Stomach (tissue), 9 donors: ENCODE data around the gene DNAL4. TPM values are rescaled to one million over a fixed set of nuclear protein-coding genes. Genes with fewer than 3 reads are reported as not detected.
A peak's percentile ranks its signal among the peaks of the same experiment; 100 is the strongest.

ENCODE experiments used
- DNase-seq, 2 donors: peaks; one replicate each; pipeline versions ENCODE4 v3.0.0 to v3.0.0-alpha.2; 2013 to 2019
- H3K27ac ChIP-seq, 5 donors: fragments of 200-600 bp in 4 of 5; sonication (generic) in 4 of 5; one replicate each; pipeline ENCODE4 v1.5.1; 2013 to 2019; ENCODE audit warnings: mild to moderate bottlenecking in 1 of 5, moderate library complexity in 1 of 5
- H3K27me3 ChIP-seq, 3 donors: fragments of 200-600 bp; sonication (generic); one replicate each; pipeline ENCODE4 v1.5.1; 2017 to 2019; ENCODE audit warnings: mixed run types in 1 of 3
- H3K36me3 ChIP-seq, 4 donors: fragments of 200-600 bp; sonication (generic); 1 replicate in 3 of 4; 2 replicates in 1 of 4; pipeline ENCODE4 v1.5.1; 2016 to 2019
- H3K4me1 ChIP-seq, 4 donors: fragments of 200-600 bp; sonication (generic); one replicate each; pipeline ENCODE4 v1.5.1; 2016 to 2019
- H3K4me3 ChIP-seq, 4 donors: fragments of 200-600 bp; sonication (generic) in 3 of 4; one replicate each; pipeline ENCODE4 v1.5.1; 2016 to 2019; ENCODE audit warnings: mild to moderate bottlenecking in 1 of 4
- H3K9me3 ChIP-seq, 4 donors: fragments of 200-600 bp; sonication (generic); one replicate each; pipeline ENCODE4 v1.5.1; 2016 to 2019
- EP300 ChIP-seq: sonication (generic); formaldehyde crosslinking; IDR thresholded peaks from one replicate; pipeline ENCODE4 v1.6.1; 2017; ENCODE audit warnings: antibody characterized with exemption
- POLR2A ChIP-seq, 4 donors: fragments of 450-650 bp; IDR thresholded peaks; one replicate each; pipeline ENCODE4 v1.6.1; 2016; ENCODE audit warnings: antibody characterized with exemption in 4 of 4, control low read depth in 2 of 4, mild to moderate bottlenecking in 1 of 4, moderate library complexity in 1 of 4
- POLR2AphosphoS5 ChIP-seq, 3 donors: sonication (generic); formaldehyde crosslinking; IDR thresholded peaks; one replicate each; pipeline ENCODE4 v1.6.1; 2016; ENCODE audit warnings: antibody characterized with exemption in 3 of 3
- WGBS, 5 donors: extraction: QIAGEN DNeasy Blood & Tissue Kit in 3 of 5; methylation state at CpG; one replicate each; pipeline versions ENCODE4 v1.1.5 to v1.1.7; 2013 to 2018; 5-methylcytosine and 5-hydroxymethylcytosine counted together
- intact Hi-C: fragments of 100-400 bp; cut with DNase I; formaldehyde crosslinking; loops from one replicate; pipeline ENCODE4 v1.15.1; 2023; ENCODE audit warnings: low total_unique reads
- polyA plus RNA-seq, 3 donors: library from polyadenylated mRNA; stranded (reverse); fragments of 200-250 nt; gene quantifications; one replicate each; pipeline ENCODE4 v1.2.3, GENCODE V29; 2013
- total RNA-seq, 5 donors: library from RNA; depleted of rRNA; stranded (reverse); fragments of >200 nt; gene quantifications; one replicate each; pipeline versions ENCODE4 v1.1.0 to v1.2.3, GENCODE V29; 2014 to 2016
- TF ChIP-seq, protein P1 (sequence below), 7 experiments: fragments of 450-650 bp in 4 of 7; fragments of 200-600 bp in 3 of 7; sonication (generic) in 3 of 7; IDR thresholded peaks; one replicate each; pipeline ENCODE4 v1.5.1; 2016 to 2019; ENCODE audit warnings: antibody characterized with exemption in 7 of 7, control low read depth in 2 of 7, mild to moderate bottlenecking in 1 of 7
- donor health status: healthy with polysubstance abuse.
- donor health status: Bipolar disorder and iron deficiency.
- donor health status: healthy.

The DNAL4 gene
- total and polyA plus RNA-seq, 8 donors: 0.58 to 33.0 (median 15.9) TPM

DNA sequence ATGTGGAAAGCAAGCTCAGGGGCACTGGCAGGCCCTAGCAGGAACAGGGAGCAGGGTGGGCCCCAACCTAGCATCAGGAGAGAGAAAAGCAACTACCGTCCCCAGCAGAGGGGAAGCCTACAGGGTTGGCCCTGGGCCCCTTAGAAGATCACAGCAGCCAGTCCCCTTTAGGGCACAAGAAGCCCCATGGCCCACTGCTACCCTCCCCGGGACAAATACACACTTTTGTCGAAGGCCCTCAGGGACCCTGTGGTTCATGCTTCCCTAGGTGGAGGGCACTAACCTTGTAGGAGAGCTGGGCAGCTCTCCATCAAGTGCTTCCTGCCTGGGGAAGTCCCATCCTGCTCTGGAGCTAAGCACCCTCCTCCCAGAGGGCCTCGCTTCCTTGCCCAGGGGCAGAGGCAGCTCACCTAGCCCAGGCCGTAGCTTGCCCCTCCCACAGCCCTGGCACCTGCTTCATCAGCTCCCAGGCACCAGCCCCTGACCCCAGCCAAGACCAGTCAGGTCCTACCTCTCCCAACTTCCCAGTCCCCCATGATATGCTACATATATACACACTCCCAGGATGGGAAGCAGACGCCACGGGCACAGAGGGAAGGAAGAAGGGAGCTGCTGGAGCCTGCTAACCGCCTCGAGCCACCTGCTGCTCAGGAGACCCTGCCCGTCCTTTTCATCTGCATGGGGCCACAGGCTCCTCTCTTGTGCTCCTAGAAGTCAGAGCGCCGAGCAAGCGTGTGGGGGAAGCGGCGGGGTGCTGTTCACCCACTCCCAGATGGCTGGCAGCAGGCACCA is 58.3 kb downstream of the DNAL4 start:
- peaks cover 49 to 56% (median 51%) of the 10 kb centered on the region in 4 donors for H3K4me1 ChIP-seq
- peaks cover 67 to 95% (median 84%) of the 10 kb centered on the region in 4 donors for H3K36me3 ChIP-seq
- no peaks in the 10 kb centered on the region for H3K9me3 ChIP-seq
- peak in 1 of 2 donors; percentile 76 for DNase-seq
- H3K27me3 ChIP-seq: no peaks in the 10 kb centered on the region
- 65 to 90% (median 73%) methylated on average over 7 to 15 of the region's 15 CpGs for WGBS, 5 donors
- peak overlapping the region; percentile 1 to 83 (median 71) for H3K27ac ChIP-seq
- intact Hi-C loops: no loop called here
- no peak overlapping the region for H3K4me3 ChIP-seq
- TF ChIP-seq POLR2AphosphoS5 (IDR thresholded peaks at IDR 0.05): peak in 2 of 3 donors; percentile 12 to 17
- TF ChIP-seq EP300: no peak
- no peak for TF ChIP-seq POLR2A (IDR thresholded peaks at IDR 0.05)

DNA sequence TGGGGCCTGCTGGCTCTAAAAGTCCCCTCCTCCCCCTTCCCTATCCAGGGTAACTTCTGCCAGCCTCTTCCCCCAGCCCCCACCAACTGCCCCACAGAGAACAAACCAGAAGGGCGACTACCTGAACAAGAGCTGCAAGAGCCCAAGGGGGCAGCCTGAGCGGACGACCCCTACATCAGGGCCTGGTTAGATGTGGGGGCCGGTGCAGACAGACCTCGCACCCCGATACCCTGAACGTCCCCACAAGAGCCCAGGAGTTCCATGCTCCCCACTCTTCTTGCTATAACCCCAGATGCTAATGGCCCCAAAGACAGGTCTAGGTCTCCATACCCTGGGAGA is 58.8 kb downstream of the DNAL4 start:
- Histone ChIP-seq H3K4me3 (no peak overlapping the region), H3K27me3 (no peaks in the 10 kb centered on the region), H3K36me3 (peaks cover 67 to 95% (median 84%) of the 10 kb centered on the region in 4 donors), H3K9me3 (no peaks in the 10 kb centered on the region), H3K27ac (peak overlapping the region; percentile 1 to 83 (median 71)), H3K4me1 (peaks cover 49 to 56% (median 51%) of the 10 kb centered on the region in 4 donors)
- no peak for DNase-seq
- WGBS, 5 donors: 67 to 94% (median 91%) methylated on average over 1 to 7 of the region's 7 CpGs
- intact Hi-C loops: no loop called here
- TF ChIP-seq POLR2A (IDR thresholded peaks at IDR 0.05) (no peak), POLR2AphosphoS5 (IDR thresholded peaks at IDR 0.05) (no peak), EP300 (no peak)
- TF ChIP-seq, protein P1, sequence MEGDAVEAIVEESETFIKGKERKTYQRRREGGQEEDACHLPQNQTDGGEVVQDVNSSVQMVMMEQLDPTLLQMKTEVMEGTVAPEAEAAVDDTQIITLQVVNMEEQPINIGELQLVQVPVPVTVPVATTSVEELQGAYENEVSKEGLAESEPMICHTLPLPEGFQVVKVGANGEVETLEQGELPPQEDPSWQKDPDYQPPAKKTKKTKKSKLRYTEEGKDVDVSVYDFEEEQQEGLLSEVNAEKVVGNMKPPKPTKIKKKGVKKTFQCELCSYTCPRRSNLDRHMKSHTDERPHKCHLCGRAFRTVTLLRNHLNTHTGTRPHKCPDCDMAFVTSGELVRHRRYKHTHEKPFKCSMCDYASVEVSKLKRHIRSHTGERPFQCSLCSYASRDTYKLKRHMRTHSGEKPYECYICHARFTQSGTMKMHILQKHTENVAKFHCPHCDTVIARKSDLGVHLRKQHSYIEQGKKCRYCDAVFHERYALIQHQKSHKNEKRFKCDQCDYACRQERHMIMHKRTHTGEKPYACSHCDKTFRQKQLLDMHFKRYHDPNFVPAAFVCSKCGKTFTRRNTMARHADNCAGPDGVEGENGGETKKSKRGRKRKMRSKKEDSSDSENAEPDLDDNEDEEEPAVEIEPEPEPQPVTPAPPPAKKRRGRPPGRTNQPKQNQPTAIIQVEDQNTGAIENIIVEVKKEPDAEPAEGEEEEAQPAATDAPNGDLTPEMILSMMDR (IDR thresholded peaks at IDR 0.05): no peak

DNA sequence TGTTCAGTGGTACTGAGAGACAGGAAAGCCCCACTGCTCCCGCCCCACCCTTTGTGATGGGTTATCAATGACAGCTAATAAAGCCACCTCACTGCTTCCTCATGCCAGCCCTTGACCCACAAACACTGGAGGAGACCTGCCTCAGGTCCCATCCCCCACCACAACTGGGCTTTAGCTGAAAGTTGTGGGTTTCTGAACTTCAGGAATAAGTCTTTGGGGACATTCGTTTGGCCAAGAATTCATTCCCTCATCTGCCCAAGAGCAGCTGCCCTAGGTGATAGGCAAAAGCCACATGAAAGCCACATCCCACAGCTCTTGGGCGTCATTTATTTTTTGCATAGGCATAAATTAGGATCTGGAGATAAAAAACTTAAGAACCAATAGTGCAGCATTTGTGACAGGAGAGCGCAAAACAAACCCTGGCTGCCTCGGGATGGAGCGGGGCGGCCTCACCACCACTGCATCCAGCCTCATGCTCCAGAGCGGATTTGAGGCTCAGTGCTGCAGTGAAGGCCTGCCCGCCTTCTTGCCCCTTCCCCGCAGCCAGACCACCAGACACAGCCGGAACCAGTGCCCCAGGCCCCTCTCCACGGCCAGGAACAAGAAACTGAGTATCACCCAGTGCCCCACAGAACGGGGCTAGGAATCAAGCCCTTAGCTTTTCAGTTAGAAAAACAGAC is 59.4 kb downstream of the DNAL4 start:
- no peak for DNase-seq
- H3K36me3 ChIP-seq: peaks cover 67 to 95% (median 84%) of the 10 kb centered on the region in 4 donors

DNA sequence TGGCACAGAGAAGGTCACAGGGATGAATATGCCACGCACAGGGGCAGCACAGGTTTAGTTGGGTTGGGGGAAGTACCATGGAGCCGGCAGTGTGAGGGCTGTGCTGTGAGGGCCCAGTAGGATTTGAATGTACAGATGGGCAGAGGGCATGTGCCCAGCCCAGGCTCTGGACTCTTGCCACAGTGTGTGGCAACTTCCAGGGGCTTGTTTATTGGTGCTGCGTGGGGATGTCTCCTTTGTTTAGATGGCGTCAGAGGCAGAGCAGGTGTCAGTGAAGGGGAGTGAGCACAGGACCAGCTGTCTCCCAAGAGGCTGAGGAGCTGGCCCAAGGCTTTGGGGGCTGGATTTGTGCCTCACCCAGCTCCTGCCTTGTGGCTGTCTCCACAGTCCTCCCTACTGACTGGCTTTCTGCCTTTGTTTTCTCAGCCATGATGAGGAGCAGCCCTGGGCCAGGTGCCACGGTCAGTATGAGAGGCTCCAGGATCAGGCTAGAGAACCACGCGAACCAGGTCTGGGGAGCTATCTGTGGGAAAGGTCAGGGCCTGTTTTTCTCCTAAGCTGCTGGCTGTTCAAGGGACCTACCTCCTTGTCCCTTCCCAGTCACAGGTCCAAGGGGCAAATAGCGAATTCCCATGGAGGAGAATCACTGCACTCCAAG is 60.1 kb downstream of the DNAL4 start:
- TF ChIP-seq, protein P1 (IDR thresholded peaks at IDR 0.05): no peak
- TF ChIP-seq POLR2AphosphoS5 (IDR thresholded peaks at IDR 0.05) (peak in 1 of 3 donors; percentile 26), EP300 (peak; percentile 32)
- H3K27me3 ChIP-seq: no peaks in the 10 kb centered on the region
- H3K27ac ChIP-seq: peak overlapping the region; percentile 71 to 83 (median 73)
- H3K4me3 ChIP-seq: no peak overlapping the region
- intact Hi-C loops: no loop called here
- H3K36me3 ChIP-seq: peaks cover 67 to 95% (median 84%) of the 10 kb centered on the region in 4 donors
- 23 to 45% (median 32%) methylated on average over 4 to 8 of the region's 8 CpGs for WGBS, 5 donors
- H3K4me1 ChIP-seq: peaks cover 49 to 56% (median 51%) of the 10 kb centered on the region in 4 donors
- no peaks in the 10 kb centered on the region for H3K9me3 ChIP-seq
- peak; percentile 53 to 77 for DNase-seq

More for the DNA sequence above, 59.4 kb downstream of the DNAL4 start:
- H3K9me3 ChIP-seq: no peaks in the 10 kb centered on the region
- H3K27ac ChIP-seq: peak overlapping the region; percentile 71 to 83 (median 73)
- no peak for TF ChIP-seq EP300
- H3K27me3 ChIP-seq: no peaks in the 10 kb centered on the region
- WGBS, 5 donors: 78 to 87% (median 83%) methylated on average over 13 of the region's 13 CpGs
- H3K4me1 ChIP-seq: peaks cover 49 to 56% (median 51%) of the 10 kb centered on the region in 4 donors
- H3K4me3 ChIP-seq: no peak overlapping the region
- intact Hi-C loops: no loop called here

DNA sequence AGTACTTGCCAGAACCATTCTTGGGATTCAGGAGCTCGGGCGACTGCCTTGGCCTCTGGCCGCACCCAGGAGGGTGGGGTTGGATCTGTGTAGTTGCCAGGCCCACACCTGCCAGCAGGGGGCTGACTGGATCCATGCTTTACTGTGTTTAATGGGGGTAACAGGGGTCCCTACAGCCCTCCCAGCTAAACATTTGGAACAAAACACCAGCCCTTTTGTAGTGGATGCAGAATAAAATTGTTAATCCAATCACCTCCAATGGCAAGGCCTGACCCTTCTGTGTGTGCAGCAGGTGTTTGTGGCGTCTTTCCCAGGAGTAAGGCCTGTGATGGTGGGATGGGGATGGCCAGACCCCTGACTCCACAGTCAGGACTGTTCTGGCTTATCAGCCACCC is 60.6 kb downstream of the DNAL4 start:
- no peaks in the 10 kb centered on the region for H3K27me3 ChIP-seq
- H3K27ac ChIP-seq: peak overlapping the region; percentile 71 to 83 (median 73)
- H3K9me3 ChIP-seq: no peaks in the 10 kb centered on the region
- H3K4me3 ChIP-seq: no peak overlapping the region
- peaks cover 49 to 56% (median 51%) of the 10 kb centered on the region in 4 donors for H3K4me1 ChIP-seq
- DNase-seq: peak; percentile 71 to 81
- H3K36me3 ChIP-seq: peaks cover 67 to 95% (median 84%) of the 10 kb centered on the region in 4 donors
- intact Hi-C loops: no loop called here
- 20 to 32% (median 28%) methylated on average over 4 of the region's 4 CpGs for WGBS, 5 donors
- TF ChIP-seq POLR2AphosphoS5 (IDR thresholded peaks at IDR 0.05): peak in 1 of 3 donors; percentile 22
- TF ChIP-seq, protein P1 (IDR thresholded peaks at IDR 0.05): peak in 5 of 7 experiments; percentile 60 to 84 (median 64)
- no peak for TF ChIP-seq POLR2A (IDR thresholded peaks at IDR 0.05)
